H9 (cell line): Measurements from ENCODE around the gene SPSB3. TPM values are rescaled to one million over a fixed set of nuclear protein-coding genes. Genes with fewer than 3 reads are reported as not detected.

Source experiments
- DNase-seq: peaks from one replicate; pipeline ENCODE4 v3.0.0-alpha.2; 2017
- H2AFZ ChIP-seq: one replicate; pipeline ENCODE4 v1.6.1; 2013; ENCODE audit warnings: mild to moderate bottlenecking, low read length, control low read depth, moderate library complexity
- H2AK5ac ChIP-seq: 2 replicates; pipeline ENCODE4 v1.6.1; 2013; ENCODE audit warnings: low read length, control low read depth, mixed read lengths; ENCODE audit not compliant: insufficient read length
- H2BK120ac ChIP-seq: one replicate; pipeline ENCODE4 v1.6.1; 2013; ENCODE audit warnings: low read depth, mild to moderate bottlenecking, low read length, control low read depth, inconsistent platforms; ENCODE audit not compliant: poor library complexity, severe bottlenecking
- H2BK12ac ChIP-seq: 2 replicates; pipeline ENCODE4 v1.6.1; 2013; ENCODE audit warnings: low read length, control low read depth, mixed read lengths, low read depth; ENCODE audit not compliant: insufficient read length
- H2BK15ac ChIP-seq: 2 replicates; pipeline ENCODE4 v1.6.1; 2013; ENCODE audit warnings: low read depth, low read length, control low read depth
- H2BK20ac ChIP-seq: one replicate; pipeline ENCODE4 v1.6.1; 2013; ENCODE audit warnings: low read depth, mild to moderate bottlenecking, low read length, control low read depth, inconsistent platforms; ENCODE audit not compliant: poor library complexity, severe bottlenecking
- H2BK5ac ChIP-seq: 2 replicates; pipeline ENCODE4 v1.6.1; 2013; ENCODE audit warnings: low read length, control low read depth, mixed read lengths; ENCODE audit not compliant: insufficient read length
- H3K14ac ChIP-seq: 2 replicates; pipeline ENCODE4 v1.6.1; 2013; ENCODE audit warnings: low read length, control low read depth; ENCODE audit not compliant: insufficient read depth
- H3K18ac ChIP-seq: 2 replicates; pipeline ENCODE4 v1.6.1; 2013; ENCODE audit warnings: low read depth, mild to moderate bottlenecking, mixed read lengths, low read length, control low read depth; ENCODE audit not compliant: insufficient read length
- H3K23ac ChIP-seq: 2 replicates; pipeline ENCODE4 v1.6.1; 2013; ENCODE audit warnings: low read length, control low read depth, mixed read lengths, low read depth; ENCODE audit not compliant: insufficient read length
- H3K23me2 ChIP-seq: 2 replicates; pipeline ENCODE4 v1.6.1; 2013; ENCODE audit warnings: low read depth, mild to moderate bottlenecking, mixed read lengths, low read length, control low read depth; ENCODE audit not compliant: insufficient read length, poor library complexity, severe bottlenecking
- H3K27ac ChIP-seq: 2 replicates; pipeline ENCODE4 v1.5.1; 2013; ENCODE audit warnings: low read length, control low read depth, mixed read lengths, low read depth; ENCODE audit not compliant: insufficient read length
- H3K27me3 ChIP-seq: 2 replicates; pipeline ENCODE4 v1.6.1; 2013; ENCODE audit warnings: low read length, control low read depth, inconsistent platforms; ENCODE audit not compliant: insufficient read depth
- H3K4ac ChIP-seq: 2 replicates; pipeline ENCODE4 v1.6.1; 2013; ENCODE audit warnings: low read depth, mild to moderate bottlenecking, control low read depth, inconsistent platforms, low read length, moderate library complexity
- H3K4me1 ChIP-seq: 2 replicates; pipeline ENCODE4 v1.6.1; 2013; ENCODE audit warnings: low read length, control low read depth, inconsistent platforms; ENCODE audit not compliant: insufficient read depth
- H3K4me2 ChIP-seq: 2 replicates; pipeline ENCODE4 v1.6.1; 2013; ENCODE audit warnings: low read length, control low read depth, mixed read lengths; ENCODE audit not compliant: insufficient read length, insufficient read depth
- H3K56ac ChIP-seq: 2 replicates; pipeline ENCODE4 v1.6.1; 2013; ENCODE audit warnings: low read depth, mild to moderate bottlenecking, mixed read lengths, low read length, control low read depth; ENCODE audit not compliant: insufficient read length
- H3K79me1 ChIP-seq: 2 replicates; pipeline ENCODE4 v1.6.1; 2013; ENCODE audit warnings: low read depth, mild to moderate bottlenecking, moderate library complexity, low read length, control low read depth, inconsistent platforms; ENCODE audit not compliant: insufficient read depth, poor library complexity, severe bottlenecking
- H3K79me2 ChIP-seq: 2 replicates; pipeline ENCODE4 v1.6.1; 2013; ENCODE audit warnings: low read length, control low read depth, inconsistent platforms; ENCODE audit not compliant: insufficient read depth
- H3K9ac ChIP-seq: 2 replicates; pipeline ENCODE4 v1.6.1; 2013; ENCODE audit warnings: low read length, control low read depth, mixed read lengths; ENCODE audit not compliant: insufficient read length; ENCODE audit errors: extremely low read depth
- H3K9me3 ChIP-seq: one replicate; pipeline ENCODE4 v1.6.1; 2013; ENCODE audit warnings: low read depth, low read length, inconsistent platforms; ENCODE audit not compliant: control insufficient read depth
- H3T11ph ChIP-seq: one replicate; pipeline ENCODE4 v1.6.1; 2013; ENCODE audit warnings: mild to moderate bottlenecking, low read length, control low read depth, inconsistent platforms
- H4K20me1 ChIP-seq: one replicate; pipeline ENCODE4 v1.6.1; 2013; ENCODE audit not compliant: control insufficient read depth, insufficient read length, insufficient read depth
- H4K5ac ChIP-seq: 2 replicates; pipeline ENCODE4 v1.6.1; 2013; ENCODE audit warnings: low read depth, mild to moderate bottlenecking, mixed read lengths, low read length, control low read depth; ENCODE audit not compliant: insufficient read length
- H4K8ac ChIP-seq: replicated peaks from 2 replicates; pipeline ENCODE4 v1.6.1; 2013; ENCODE audit warnings: low read length, control low read depth, mixed read lengths, low read depth; ENCODE audit not compliant: insufficient read length
- H4K91ac ChIP-seq: 2 replicates; pipeline ENCODE4 v1.6.1; 2013; ENCODE audit warnings: low read depth, mild to moderate bottlenecking, moderate library complexity, mixed read lengths, low read length, control low read depth; ENCODE audit not compliant: insufficient read length
- H3K27ac Mint-ChIP-seq, 3 experiments: 2 replicates in 2 of 3; 3 replicates in 1 of 3; pipeline ENCODE4 v1.8.0; 2020 to 2021; ENCODE audit warnings: mixed read lengths in 3 of 3, mild to moderate bottlenecking in 1 of 3, moderate library complexity in 1 of 3
- H3K27me3 Mint-ChIP-seq: 2 replicates; pipeline ENCODE4 v1.8.0; 2021; ENCODE audit warnings: low read depth, mild to moderate bottlenecking, moderate library complexity, mixed read lengths
- H3K36me3 Mint-ChIP-seq, 3 experiments: 2 replicates in 2 of 3; 3 replicates in 1 of 3; pipeline ENCODE4 v1.8.0; 2020 to 2021; ENCODE audit warnings: low read depth in 3 of 3, mixed read lengths in 3 of 3; ENCODE audit not compliant: insufficient read depth in 1 of 3
- H3K4me1 Mint-ChIP-seq, 2 experiments: 2 replicates each; pipeline ENCODE4 v1.8.0; 2020; ENCODE audit warnings: mixed read lengths in 2 of 2
- H3K4me3 Mint-ChIP-seq, 2 experiments: 2 replicates in 1 of 2; 3 replicates in 1 of 2; pipeline ENCODE4 v1.8.0; 2020 to 2021; ENCODE audit warnings: mild to moderate bottlenecking in 2 of 2, mixed read lengths in 2 of 2, moderate library complexity in 1 of 2
- H3K9me3 Mint-ChIP-seq, 2 experiments: 2 replicates in 1 of 2; 3 replicates in 1 of 2; pipeline ENCODE4 v1.8.0; 2020; ENCODE audit warnings: mild to moderate bottlenecking in 2 of 2, mixed read lengths in 2 of 2, moderate library complexity in 1 of 2
- CTCF ChIP-seq: fragments of 200-600 bp; sonication (generic); conservative IDR thresholded peaks from 3 replicates; pipeline ENCODE4 v1.8.0; 2021; ENCODE audit warnings: antibody characterized with exemption, mild to moderate bottlenecking
- WGBS: extraction: QIAGEN DNeasy Blood & Tissue Kit; methylation state at CpG from one replicate; pipeline ENCODE4 v1.1.7; 2013; ENCODE audit warnings: missing lambda C conversion rate, low lambda C conversion rate, mixed read lengths; ENCODE audit not compliant: insufficient read length; ENCODE audit errors: extremely low coverage; 5-methylcytosine and 5-hydroxymethylcytosine counted together
- total RNA-seq: library from RNA; stranded (reverse); gene quantifications from 2 replicates; pipeline ENCODE4 v1.2.1, GENCODE V29; 2021

SPSB3 gene
- total RNA-seq, 1 experiment from 2014 or later, result 19.9 TPM

GRCh38 chr16:1772908-1773702, 9.3 kb downstream of the SPSB3 start, which contains the start of gene MRPS34:
MRPS34 (minus strand) TSS chr16:1773134; CDS start chr16:1773119, 15 bp downstream.
- no peak within 1 kb of the TSS for H2BK12ac ChIP-seq
- no CpG with 5 or more reads among the region's 108 CpGs for WGBS
- H3K4me1 ChIP-seq, result no peaks in the 10 kb centered on the region
- no peaks in the 10 kb centered on the region for H3K9me3 ChIP-seq
- peaks cover 9% of the 10 kb centered on the region for H3K23me2 ChIP-seq
- no peaks in the 10 kb centered on the region for H4K20me1 ChIP-seq
- H3K79me1 ChIP-seq, result peaks cover 5% of the 10 kb centered on the region
- Mint-ChIP-seq H3K9me3 (no peaks in the 10 kb centered on the region), H3K4me3 (peak within 1 kb of the TSS; percentile 95 to 98), H3K27ac (peak within 1 kb of the TSS; percentile 98 to 99 (median 99); a peak in 6 of 7 replicates), H3K27me3 (no peaks in the 10 kb centered on the region; the same call in 1 of the 2 replicates), H3K36me3 (peaks cover 9 to 41% (median 21%) of the 10 kb centered on the region in 3 experiments; a peak in 6 of 7 replicates), H3K4me1 (peaks cover 3 to 19% of the 10 kb centered on the region in 2 experiments)
- H3K27me3 ChIP-seq, result no peaks in the 10 kb centered on the region
- DNase-seq, result peak; percentile 91
- no peak within 1 kb of the TSS for H4K8ac ChIP-seq
- H3K4ac ChIP-seq, result no peak within 1 kb of the TSS
- H2BK20ac ChIP-seq, result no peak within 1 kb of the TSS
- no peak within 1 kb of the TSS for H3K27ac ChIP-seq
- no peak within 1 kb of the TSS for H4K91ac ChIP-seq
- H2BK15ac ChIP-seq, result no peak within 1 kb of the TSS
- H2AFZ ChIP-seq, result no peak within 1 kb of the TSS
- H3K56ac ChIP-seq, result no peak within 1 kb of the TSS
- H2BK5ac ChIP-seq, result no peak within 1 kb of the TSS
- H2BK120ac ChIP-seq, result no peak within 1 kb of the TSS
- H4K5ac ChIP-seq, result no peak within 1 kb of the TSS
- no peak within 1 kb of the TSS for H3K23ac ChIP-seq
- peak within 1 kb of the TSS; percentile 64 for H3K4me2 ChIP-seq
- peak within 1 kb of the TSS; percentile 44 for H3K18ac ChIP-seq
- no peak within 1 kb of the TSS for H2AK5ac ChIP-seq
- no peaks in the 10 kb centered on the region; the same call in 1 of the 2 replicates for H3K79me2 ChIP-seq
- H3T11ph ChIP-seq, result no peak within 1 kb of the TSS
- peak; percentile 96 for TF ChIP-seq CTCF
- H3K9ac ChIP-seq, result peak within 1 kb of the TSS; percentile 66
- peak within 1 kb of the TSS; percentile 79 for H3K14ac ChIP-seq
